ENCODE data around the gene IARS1. TPM values are rescaled to one million over a fixed set of nuclear protein-coding genes. Genes with fewer than 3 reads are reported as not detected.

The IARS1 gene
- total and polyA plus RNA-seq, 2 experiments from 2014 or later, result 105 to 310 TPM

DNA sequence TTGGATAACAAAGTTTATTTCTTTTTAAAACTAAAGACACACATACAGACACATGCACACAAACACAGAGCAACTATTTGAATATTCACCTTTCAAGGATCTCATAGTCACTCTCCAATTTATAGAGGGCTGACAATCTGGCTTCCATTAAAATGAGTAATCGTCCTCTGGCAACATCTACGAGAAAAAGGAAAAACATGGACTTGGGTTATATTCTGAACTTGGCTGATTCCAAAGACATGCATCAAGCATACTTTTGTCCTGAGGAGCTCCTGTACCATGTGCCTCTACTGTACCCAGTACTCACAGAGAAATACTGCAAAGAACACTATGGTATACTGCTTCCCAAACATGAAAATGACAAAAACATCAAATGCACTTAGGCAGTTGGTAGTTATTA is 15.4 kb downstream of the IARS1 start (continued):
- TF ChIP-seq, protein P1, sequence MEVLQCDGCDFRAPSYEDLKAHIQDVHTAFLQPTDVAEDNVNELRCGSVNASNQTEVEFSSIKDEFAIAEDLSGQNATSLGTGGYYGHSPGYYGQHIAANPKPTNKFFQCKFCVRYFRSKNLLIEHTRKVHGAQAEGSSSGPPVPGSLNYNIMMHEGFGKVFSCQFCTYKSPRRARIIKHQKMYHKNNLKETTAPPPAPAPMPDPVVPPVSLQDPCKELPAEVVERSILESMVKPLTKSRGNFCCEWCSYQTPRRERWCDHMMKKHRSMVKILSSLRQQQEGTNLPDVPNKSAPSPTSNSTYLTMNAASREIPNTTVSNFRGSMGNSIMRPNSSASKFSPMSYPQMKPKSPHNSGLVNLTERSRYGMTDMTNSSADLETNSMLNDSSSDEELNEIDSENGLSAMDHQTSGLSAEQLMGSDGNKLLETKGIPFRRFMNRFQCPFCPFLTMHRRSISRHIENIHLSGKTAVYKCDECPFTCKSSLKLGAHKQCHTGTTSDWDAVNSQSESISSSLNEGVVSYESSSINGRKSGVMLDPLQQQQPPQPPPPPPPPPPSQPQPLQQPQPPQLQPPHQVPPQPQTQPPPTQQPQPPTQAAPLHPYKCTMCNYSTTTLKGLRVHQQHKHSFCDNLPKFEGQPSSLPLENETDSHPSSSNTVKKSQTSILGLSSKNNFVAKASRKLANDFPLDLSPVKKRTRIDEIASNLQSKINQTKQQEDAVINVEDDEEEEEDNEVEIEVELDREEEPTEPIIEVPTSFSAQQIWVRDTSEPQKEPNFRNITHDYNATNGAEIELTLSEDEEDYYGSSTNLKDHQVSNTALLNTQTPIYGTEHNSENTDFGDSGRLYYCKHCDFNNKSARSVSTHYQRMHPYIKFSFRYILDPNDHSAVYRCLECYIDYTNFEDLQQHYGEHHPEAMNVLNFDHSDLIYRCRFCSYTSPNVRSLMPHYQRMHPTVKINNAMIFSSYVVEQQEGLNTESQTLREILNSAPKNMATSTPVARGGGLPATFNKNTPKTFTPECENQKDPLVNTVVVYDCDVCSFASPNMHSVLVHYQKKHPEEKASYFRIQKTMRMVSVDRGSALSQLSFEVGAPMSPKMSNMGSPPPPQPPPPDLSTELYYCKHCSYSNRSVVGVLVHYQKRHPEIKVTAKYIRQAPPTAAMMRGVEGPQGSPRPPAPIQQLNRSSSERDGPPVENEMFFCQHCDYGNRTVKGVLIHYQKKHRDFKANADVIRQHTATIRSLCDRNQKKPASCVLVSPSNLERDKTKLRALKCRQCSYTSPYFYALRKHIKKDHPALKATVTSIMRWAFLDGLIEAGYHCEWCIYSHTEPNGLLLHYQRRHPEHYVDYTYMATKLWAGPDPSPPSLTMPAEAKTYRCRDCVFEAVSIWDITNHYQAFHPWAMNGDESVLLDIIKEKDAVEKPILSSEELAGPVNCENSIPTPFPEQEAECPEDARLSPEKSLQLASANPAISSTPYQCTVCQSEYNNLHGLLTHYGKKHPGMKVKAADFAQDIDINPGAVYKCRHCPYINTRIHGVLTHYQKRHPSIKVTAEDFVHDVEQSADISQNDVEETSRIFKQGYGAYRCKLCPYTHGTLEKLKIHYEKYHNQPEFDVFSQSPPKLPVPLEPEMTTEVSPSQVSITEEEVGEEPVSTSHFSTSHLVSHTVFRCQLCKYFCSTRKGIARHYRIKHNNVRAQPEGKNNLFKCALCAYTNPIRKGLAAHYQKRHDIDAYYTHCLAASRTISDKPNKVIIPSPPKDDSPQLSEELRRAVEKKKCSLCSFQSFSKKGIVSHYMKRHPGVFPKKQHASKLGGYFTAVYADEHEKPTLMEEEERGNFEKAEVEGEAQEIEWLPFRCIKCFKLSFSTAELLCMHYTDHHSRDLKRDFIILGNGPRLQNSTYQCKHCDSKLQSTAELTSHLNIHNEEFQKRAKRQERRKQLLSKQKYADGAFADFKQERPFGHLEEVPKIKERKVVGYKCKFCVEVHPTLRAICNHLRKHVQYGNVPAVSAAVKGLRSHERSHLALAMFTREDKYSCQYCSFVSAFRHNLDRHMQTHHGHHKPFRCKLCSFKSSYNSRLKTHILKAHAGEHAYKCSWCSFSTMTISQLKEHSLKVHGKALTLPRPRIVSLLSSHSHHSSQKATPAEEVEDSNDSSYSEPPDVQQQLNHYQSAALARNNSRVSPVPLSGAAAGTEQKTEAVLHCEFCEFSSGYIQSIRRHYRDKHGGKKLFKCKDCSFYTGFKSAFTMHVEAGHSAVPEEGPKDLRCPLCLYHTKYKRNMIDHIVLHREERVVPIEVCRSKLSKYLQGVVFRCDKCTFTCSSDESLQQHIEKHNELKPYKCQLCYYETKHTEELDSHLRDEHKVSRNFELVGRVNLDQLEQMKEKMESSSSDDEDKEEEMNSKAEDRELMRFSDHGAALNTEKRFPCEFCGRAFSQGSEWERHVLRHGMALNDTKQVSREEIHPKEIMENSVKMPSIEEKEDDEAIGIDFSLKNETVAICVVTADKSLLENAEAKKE (CRISPR knock-in tag; IDR thresholded peaks at IDR 0.05), result no peak
- TF ChIP-seq EZH2phosphoT487 (IDR thresholded peaks at IDR 0.05; ENCODE audit: unreplicated experiment), result no peak
- no peak for TF ChIP-seq ZNF331 (CRISPR knock-in tag; IDR thresholded peaks at IDR 0.05; ENCODE audit: low read depth)
- TF ChIP-seq POLR2AphosphoS5 (IDR thresholded peaks at IDR 0.05; ENCODE audit: low read depth), result no peak
- no peak for TF ChIP-seq CREB1 (CRISPR knock-in tag; IDR thresholded peaks at IDR 0.05; ENCODE audit: low read depth)
- no peak for TF ChIP-seq EZH2 (IDR thresholded peaks at IDR 0.05; ENCODE audit: low read depth, unreplicated experiment)
- no peak for TF ChIP-seq ZNF114 (CRISPR knock-in tag; IDR thresholded peaks at IDR 0.05)
- no peak for TF ChIP-seq STAT1 (IDR thresholded peaks at IDR 0.05; ENCODE audit: unreplicated experiment)

DNA sequence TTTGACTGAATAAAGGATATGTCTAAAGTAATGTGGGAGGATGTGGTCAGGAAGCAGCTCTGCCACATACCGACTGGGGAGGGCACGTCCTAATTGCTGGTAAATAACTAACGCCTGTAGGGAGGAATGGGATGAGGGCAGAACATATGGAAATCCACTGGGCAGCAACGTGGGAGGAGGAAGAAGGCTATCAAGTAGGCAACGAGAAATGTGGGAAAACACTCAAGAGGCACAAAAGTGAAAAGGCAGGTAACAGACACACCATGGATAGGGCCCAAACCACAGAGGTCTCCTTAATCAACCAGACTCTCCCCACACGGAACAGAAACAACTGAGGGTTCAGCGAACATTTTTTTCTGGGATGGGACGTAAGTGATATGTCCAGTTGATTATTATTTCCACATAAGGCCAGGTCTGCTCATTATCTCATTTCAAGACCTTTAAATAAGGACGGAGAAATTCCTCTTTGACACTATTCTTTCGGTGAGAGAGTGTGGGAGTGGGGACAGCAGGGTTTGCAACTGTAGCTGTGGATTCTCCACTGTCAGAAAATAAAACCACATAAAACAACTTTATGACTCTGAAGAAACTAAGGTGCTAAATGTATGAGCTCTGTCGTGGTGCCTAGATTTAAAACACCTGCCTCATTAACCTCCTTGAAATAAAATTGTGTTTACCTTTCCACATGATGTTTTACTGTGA is 17.0 kb downstream of the IARS1 start:
- Mint-ChIP-seq H3K9me3 (no peaks in the 10 kb centered on the region), H3K36me3 (ENCODE audit: low read depth) (peaks cover 94% of the 10 kb centered on the region), H3K4me3 (no peak overlapping the region), H3K27me3 (ENCODE audit: insufficient read depth, low read depth, poor library complexity) (no peaks in the 10 kb centered on the region), H3K27ac (peak overlapping the region; percentile 5; the same call in 1 of the 2 replicates), H3K4me1 (no peaks in the 10 kb centered on the region)
- peaks cover 96% of the 10 kb centered on the region for H3K36me3 ChIP-seq (ENCODE audit: insufficient read depth)
- no peak overlapping the region for H2AFZ ChIP-seq
- no peaks in the 10 kb centered on the region for H3K4me1 ChIP-seq (ENCODE audit: insufficient read depth)
- no peak overlapping the region for H3K4me3 ChIP-seq
- H4K20me1 ChIP-seq (replicated peaks; ENCODE audit: insufficient read depth), result peaks cover 14% of the 10 kb centered on the region
- peaks cover 27% of the 10 kb centered on the region for H3K79me2 ChIP-seq (replicated peaks; ENCODE audit: insufficient read depth)
- H3F3A ChIP-seq (replicated peaks; ENCODE audit: low read depth), result no peaks in the 10 kb centered on the region
- DNase-seq (ENCODE audit: low spot score) (no peak), ATAC-seq (no peak)
- no peaks in the 10 kb centered on the region for H3K9me2 ChIP-seq (ENCODE audit: insufficient read depth)
- no peak overlapping the region for H3K27ac ChIP-seq (ENCODE audit: low read depth)
- no peak overlapping the region for H3K4me2 ChIP-seq
- H3K27me3 ChIP-seq (ENCODE audit: insufficient read depth), result no peaks in the 10 kb centered on the region
- TF ChIP-seq, protein P1 (CRISPR knock-in tag; IDR thresholded peaks at IDR 0.05), result no peak
- TF ChIP-seq NANOG (IDR thresholded peaks at IDR 0.05; ENCODE audit: borderline replicate concordance) (no peak), ZNF331 (CRISPR knock-in tag; IDR thresholded peaks at IDR 0.05; ENCODE audit: low read depth) (no peak), STAT1 (IDR thresholded peaks at IDR 0.05; ENCODE audit: unreplicated experiment) (no peak), ZNF114 (CRISPR knock-in tag; IDR thresholded peaks at IDR 0.05) (no peak), JUNB (IDR thresholded peaks at IDR 0.05; ENCODE audit: unreplicated experiment) (no peak)

Measured in GM23338 (cell line).